T47D (cell line): ENCODE results near the gene ARL6IP4.

ENCODE experiments used
- DNase-seq, 2 experiments: peaks; one replicate each; pipeline versions ENCODE4 v3.0.0 to v3.0.0-alpha.2; 2011 to 2012; ENCODE audit warnings: low read depth in 1 of 2, low spot score in 1 of 2
- JUND ChIP-seq: IDR thresholded peaks from 2 replicates; pipeline ENCODE4 v1.6.1; 2012; ENCODE audit warnings: low read depth
- in situ Hi-C: cut with HindIII; loops from 2 replicates; pipeline ENCODE4 v1.10.0; 2016; ENCODE audit warnings: low sequenced_read_pairs, low pct_unique_long_range_greater_than_20kb

The ARL6IP4 gene

GRCh38 chr12:122948605-122949004, 31.9 kb upstream of the ARL6IP4 start:
- no peak for TF ChIP-seq JUND
- DNase-seq = no peak
- in situ Hi-C loops = no loop called here

GRCh38 chr12:122949405-122949804, 31.1 kb upstream of the ARL6IP4 start:
- DNase-seq = no peak
- no peak for TF ChIP-seq JUND
- in situ Hi-C loops = no loop called here

GRCh38 chr12:122949816-122950675, 30.4 kb upstream of the ARL6IP4 start:
- in situ Hi-C loops = no loop called here
- no peak for TF ChIP-seq JUND
- DNase-seq = no peak

GRCh38 chr12:122951406-122951805, 29.1 kb upstream of the ARL6IP4 start:
- no peak for TF ChIP-seq JUND
- DNase-seq = no peak
- in situ Hi-C loops = no loop called here

- DNase-seq = peak; percentile 86 to 94
- in situ Hi-C loops = no loop called here
- no peak for TF ChIP-seq JUND
These were observed 28.2 kb upstream of the ARL6IP4 start for GRCh38 chr12:122951979-122952892.

- in situ Hi-C loops = no loop called here
- DNase-seq = no peak
- no peak for TF ChIP-seq JUND
These were observed 25.3 kb upstream of the ARL6IP4 start for GRCh38 chr12:122955156-122955555.

GRCh38 chr12:122956035-122956434, 24.4 kb upstream of the ARL6IP4 start:
- in situ Hi-C loops = no loop called here
- DNase-seq = no peak
- TF ChIP-seq JUND = no peak

- no peak for TF ChIP-seq JUND
- in situ Hi-C loops = no loop called here
- no peak for DNase-seq
These were observed 22.1 kb upstream of the ARL6IP4 start for GRCh38 chr12:122958198-122958888.

- in situ Hi-C loops = no loop called here
- no peak for DNase-seq
- no peak for TF ChIP-seq JUND
These were observed 20.8 kb upstream of the ARL6IP4 start for GRCh38 chr12:122959566-122960192.

GRCh38 chr12:122960193-122960569, 20.3 kb upstream of the ARL6IP4 start:
- DNase-seq = no peak
- no peak for TF ChIP-seq JUND
- in situ Hi-C loops = no loop called here

GRCh38 chr12:122961531-122962329, 18.8 kb upstream of the ARL6IP4 start:
- in situ Hi-C loops = no loop called here
- peak; percentile 82 to 88 for DNase-seq
- TF ChIP-seq JUND = no peak

- DNase-seq = no peak
- in situ Hi-C loops = no loop called here
- TF ChIP-seq JUND = no peak
These were observed 16.6 kb upstream of the ARL6IP4 start for GRCh38 chr12:122963941-122964265.
